Measurements from ENCODE around the gene HYCC2. TPM values are rescaled to one million over a fixed set of nuclear protein-coding genes. Genes with fewer than 3 reads are reported as not detected.

Gene HYCC2
- total RNA-seq, 1 experiment from 2014 or later = 7.3 TPM

Other genes with a start within 250 kb of the HYCC2 start
- gene CLK1, start 207.0 kb downstream of the HYCC2 start, total RNA-seq (2014; rRNA removed; shearing (Covaris generic)) = 78.1 and 106 TPM in 2 replicates
- 43.8 and 71.6 TPM in 2 replicates for gene PPIL3, start 182.6 kb downstream of the HYCC2 start, total RNA-seq (2014; rRNA removed; shearing (Covaris generic))
- gene NIF3L1, start 182.3 kb downstream of the HYCC2 start, total RNA-seq (2014; rRNA removed; shearing (Covaris generic)) = 91.8 and 107 TPM in 2 replicates
- 16.8 and 17.1 TPM in 2 replicates for gene ORC2, start 108.0 kb downstream of the HYCC2 start, total RNA-seq (2014; rRNA removed; shearing (Covaris generic))
- 212 and 224 TPM in 2 replicates for gene NDUFB3, start 330 bp upstream of the HYCC2 start, total RNA-seq (2014; rRNA removed; shearing (Covaris generic))
- 45.3 and 46.5 TPM in 2 replicates for gene CFLAR, start 44.5 kb upstream of the HYCC2 start, total RNA-seq (2014; rRNA removed; shearing (Covaris generic))
- 7.4 and 8.5 TPM in 2 replicates for gene CASP10, start 111.5 kb upstream of the HYCC2 start, total RNA-seq (2014; rRNA removed; shearing (Covaris generic))
- gene CASP8, start 188.9 kb upstream of the HYCC2 start, total RNA-seq (2014; rRNA removed; shearing (Covaris generic)) = 43.4 and 45.3 TPM in 2 replicates

Data from RPMI7951 (cell line).